ENCODE data around the gene ARFRP1.

Gene ARFRP1

DNA sequence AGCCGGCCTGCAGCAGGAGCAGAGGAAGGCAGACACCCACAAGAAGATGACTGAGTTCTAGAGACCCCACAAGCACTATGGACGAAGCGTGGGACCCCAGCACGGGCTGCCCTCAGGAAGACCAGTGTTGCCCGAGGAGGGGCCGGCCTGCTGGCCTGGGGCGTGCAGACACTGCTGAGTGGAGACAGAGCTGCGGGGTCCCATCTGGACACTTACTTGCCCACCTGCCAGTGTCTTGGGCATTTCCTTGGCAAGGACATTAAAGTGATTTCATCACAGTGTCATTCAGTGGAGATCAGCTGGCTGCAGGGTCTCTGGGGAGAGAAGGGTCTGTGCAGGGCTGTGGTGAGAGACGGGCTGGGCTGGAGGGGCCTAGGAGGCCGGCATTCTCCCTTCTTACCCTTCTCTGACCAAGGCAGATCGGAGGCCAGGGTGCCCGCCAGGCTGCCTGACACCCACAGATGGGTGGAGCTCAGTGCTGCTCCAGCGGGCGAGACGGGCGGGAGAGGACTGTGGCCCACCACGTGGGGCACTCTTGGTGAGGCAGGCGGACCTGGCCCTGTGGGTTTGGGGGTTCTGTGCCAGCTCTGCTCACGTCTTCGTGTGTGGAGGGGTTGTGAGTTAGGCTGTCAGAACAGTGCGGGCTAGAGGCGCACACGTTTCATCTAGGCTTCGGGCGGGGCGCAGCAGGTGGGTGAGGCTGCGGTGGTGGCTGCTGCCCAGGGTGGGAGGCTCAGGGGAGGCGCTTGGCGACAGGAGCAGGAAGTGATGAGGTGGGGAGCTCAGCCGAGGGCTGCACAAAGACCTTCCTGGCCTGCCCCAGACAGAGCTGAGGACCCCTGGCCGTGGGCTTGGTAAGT lies 28.3 kb upstream of the ARFRP1 start, which contains the start of gene LIME1:
TSS of gene LIME1 (plus strand) at position 806 of the 860 bp plus-strand sequence. CDS start 886 bp downstream, outside the sequence.
- H3K4me3 ChIP-seq (IDR thresholded peaks at IDR 0.05; ENCODE audit: insufficient read depth, low read depth, low read length), result peak within 1 kb of the TSS; percentile 60
- peaks cover 53% of the 10 kb centered on the region for H3K4me1 ChIP-seq (ENCODE audit: low read depth, poor library complexity, severe bottlenecking)
- peaks cover 20% of the 10 kb centered on the region; the same call in 1 of the 2 replicates for H3K79me2 ChIP-seq (ENCODE audit: insufficient read depth, low read depth)
- H3K27ac ChIP-seq, result peak within 1 kb of the TSS; percentile 80
- no peaks in the 10 kb centered on the region for H3K36me3 ChIP-seq (ENCODE audit: insufficient read depth)
- no peak within 1 kb of the TSS for H2AFZ ChIP-seq (ENCODE audit: low read depth)
- no peaks in the 10 kb centered on the region for H4K20me1 ChIP-seq (ENCODE audit: insufficient read depth)
- no peaks in the 10 kb centered on the region for H3K27me3 ChIP-seq (ENCODE audit: insufficient read depth, low read depth)
- H3K9ac ChIP-seq, result peak within 1 kb of the TSS; percentile 75
- peak within 1 kb of the TSS; percentile 94 for H3K4me2 ChIP-seq
- TF ChIP-seq, protein P1, sequence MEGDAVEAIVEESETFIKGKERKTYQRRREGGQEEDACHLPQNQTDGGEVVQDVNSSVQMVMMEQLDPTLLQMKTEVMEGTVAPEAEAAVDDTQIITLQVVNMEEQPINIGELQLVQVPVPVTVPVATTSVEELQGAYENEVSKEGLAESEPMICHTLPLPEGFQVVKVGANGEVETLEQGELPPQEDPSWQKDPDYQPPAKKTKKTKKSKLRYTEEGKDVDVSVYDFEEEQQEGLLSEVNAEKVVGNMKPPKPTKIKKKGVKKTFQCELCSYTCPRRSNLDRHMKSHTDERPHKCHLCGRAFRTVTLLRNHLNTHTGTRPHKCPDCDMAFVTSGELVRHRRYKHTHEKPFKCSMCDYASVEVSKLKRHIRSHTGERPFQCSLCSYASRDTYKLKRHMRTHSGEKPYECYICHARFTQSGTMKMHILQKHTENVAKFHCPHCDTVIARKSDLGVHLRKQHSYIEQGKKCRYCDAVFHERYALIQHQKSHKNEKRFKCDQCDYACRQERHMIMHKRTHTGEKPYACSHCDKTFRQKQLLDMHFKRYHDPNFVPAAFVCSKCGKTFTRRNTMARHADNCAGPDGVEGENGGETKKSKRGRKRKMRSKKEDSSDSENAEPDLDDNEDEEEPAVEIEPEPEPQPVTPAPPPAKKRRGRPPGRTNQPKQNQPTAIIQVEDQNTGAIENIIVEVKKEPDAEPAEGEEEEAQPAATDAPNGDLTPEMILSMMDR (conservative IDR thresholded peaks at IDR 0.05; ENCODE audit: low read depth, low read length), result 0 out of 2 replicates have a peak, but pooled peaks have one; percentile 6

DNA sequence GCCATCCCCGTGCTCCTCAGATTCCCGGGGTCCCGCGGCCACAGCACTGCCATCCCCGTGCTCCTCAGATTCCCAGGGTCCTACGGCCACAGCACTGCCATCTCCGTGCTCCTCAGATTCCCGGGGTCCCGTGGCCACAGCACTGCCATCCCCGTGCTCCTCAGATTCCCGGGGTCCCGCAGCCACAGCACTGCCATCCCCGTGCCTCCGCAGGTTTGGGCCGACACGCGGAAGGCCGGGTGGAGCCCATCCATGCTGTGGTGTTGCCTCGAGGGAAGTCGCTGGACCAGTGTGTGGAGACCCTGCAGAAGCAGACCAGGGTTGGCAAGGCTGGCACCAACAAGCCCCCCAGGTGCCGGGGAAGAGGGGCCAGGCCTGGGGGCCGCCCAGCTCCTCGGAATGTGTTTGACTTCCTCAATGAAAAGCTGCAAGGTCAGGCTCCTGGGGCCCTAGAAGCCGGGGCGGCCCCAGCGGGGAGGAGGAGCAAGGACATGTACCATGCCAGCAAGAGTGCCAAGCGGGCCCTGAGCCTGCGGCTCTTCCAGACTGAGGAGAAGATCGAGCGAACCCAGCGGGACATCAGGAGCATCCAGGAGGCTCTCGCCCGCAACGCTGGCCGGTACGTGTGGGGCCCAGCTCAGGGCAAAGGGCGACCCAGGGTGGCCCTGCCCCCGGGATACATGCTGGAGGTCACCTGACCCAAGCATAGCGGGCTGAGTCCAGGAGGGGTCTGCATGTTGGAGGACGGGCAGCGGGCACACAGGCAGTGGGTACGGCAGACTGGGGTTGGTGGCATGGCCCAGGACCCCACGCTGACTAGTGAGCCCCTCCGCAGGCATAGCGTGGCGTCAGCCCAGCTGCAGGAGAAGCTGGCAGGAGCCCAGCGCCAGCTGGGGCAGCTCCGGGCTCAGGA lies 27.4 kb upstream of the ARFRP1 start:
- Histone ChIP-seq H3K36me3 (ENCODE audit: insufficient read depth) (no peaks in the 10 kb centered on the region), H3K9ac (no peak overlapping the region; the same call in 1 of the 2 replicates)
- TF ChIP-seq, protein P1 (conservative IDR thresholded peaks at IDR 0.05; ENCODE audit: low read depth, low read length), result no peak

DNA sequence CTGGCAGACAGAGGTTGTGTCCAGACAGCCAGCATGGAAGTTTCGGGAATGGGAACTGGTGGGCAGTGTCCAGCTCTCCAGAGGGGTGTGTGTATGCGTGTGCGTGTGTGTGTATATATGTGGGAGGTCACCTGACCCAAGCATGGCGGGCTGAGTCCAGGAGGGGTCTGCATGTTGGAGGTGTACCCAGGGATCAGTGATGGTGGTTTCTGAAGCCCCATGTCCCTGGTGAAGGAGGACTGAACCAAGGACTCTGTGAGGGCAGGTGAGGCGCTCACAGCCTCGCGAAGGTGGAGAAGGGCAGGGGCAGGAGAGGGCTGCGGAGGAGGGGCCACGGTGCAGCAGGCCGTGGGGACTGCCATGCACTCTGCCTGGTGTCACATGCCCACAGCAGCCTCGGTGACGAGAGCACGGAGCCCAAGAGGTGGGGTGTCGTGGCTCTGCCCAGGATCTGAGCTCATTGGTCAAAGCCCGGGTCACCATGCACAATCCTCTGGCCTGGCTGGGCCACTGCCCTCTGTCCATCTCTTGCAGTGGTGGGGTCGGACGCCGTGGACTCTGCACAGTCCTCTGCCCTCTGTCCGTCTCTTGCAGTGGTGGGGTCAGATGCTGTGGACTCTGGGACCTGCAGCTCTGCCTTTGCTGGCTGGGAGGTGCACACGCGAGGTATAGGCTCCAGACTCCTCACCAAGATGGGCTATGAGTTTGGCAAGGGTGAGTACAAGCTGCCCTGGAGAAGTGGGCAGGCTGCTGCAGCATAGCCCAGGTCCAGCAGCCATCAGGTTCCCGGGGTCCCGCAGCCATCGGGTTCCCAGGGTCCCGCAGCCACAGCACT lies 26.6 kb upstream of the ARFRP1 start:
- TF ChIP-seq, protein P1 (conservative IDR thresholded peaks at IDR 0.05; ENCODE audit: low read depth, low read length), result no peak
- Histone ChIP-seq H3K27me3 (ENCODE audit: insufficient read depth, low read depth) (no peaks in the 10 kb centered on the region), H3K4me3 (IDR thresholded peaks at IDR 0.05; ENCODE audit: insufficient read depth, low read depth, low read length) (no peak overlapping the region), H3K4me1 (ENCODE audit: low read depth, poor library complexity, severe bottlenecking) (peaks cover 65% of the 10 kb centered on the region), H2AFZ (ENCODE audit: low read depth) (no peak overlapping the region), H3K36me3 (ENCODE audit: insufficient read depth) (no peaks in the 10 kb centered on the region), H4K20me1 (ENCODE audit: insufficient read depth) (no peaks in the 10 kb centered on the region), H3K27ac (no peak overlapping the region), H3K4me2 (no peak overlapping the region), H3K79me2 (ENCODE audit: insufficient read depth, low read depth) (peaks cover 24% of the 10 kb centered on the region), H3K9ac (no peak overlapping the region)

More for the DNA sequence above, 27.4 kb upstream of the ARFRP1 start:
- Histone ChIP-seq H3K79me2 (ENCODE audit: insufficient read depth, low read depth) (peaks cover 22% of the 10 kb centered on the region), H3K4me1 (ENCODE audit: low read depth, poor library complexity, severe bottlenecking) (peaks cover 57% of the 10 kb centered on the region), H4K20me1 (ENCODE audit: insufficient read depth) (no peaks in the 10 kb centered on the region), H2AFZ (ENCODE audit: low read depth) (no peak overlapping the region), H3K4me3 (IDR thresholded peaks at IDR 0.05; ENCODE audit: insufficient read depth, low read depth, low read length) (no peak overlapping the region), H3K27ac (peak overlapping the region; percentile 80), H3K27me3 (ENCODE audit: insufficient read depth, low read depth) (no peaks in the 10 kb centered on the region), H3K4me2 (peak overlapping the region; percentile 94)

All from KMS-11 (cell line).